HUES64 (cell line): ENCODE measurements around the gene CENPM.

Experiments used
- H3K27ac ChIP-seq: 2 replicates; pipeline ENCODE4 v1.7.0; 2013; ENCODE audit warnings: low read depth, low read length, inconsistent platforms
- H3K27me3 ChIP-seq: 2 replicates; pipeline ENCODE4 v1.6.1; 2013; ENCODE audit warnings: mild to moderate bottlenecking, low read length; ENCODE audit not compliant: insufficient read depth
- H3K36me3 ChIP-seq: 2 replicates; pipeline ENCODE4 v1.6.1; 2013; ENCODE audit warnings: mild to moderate bottlenecking, low read length; ENCODE audit not compliant: insufficient read depth
- H3K4me1 ChIP-seq: 2 replicates; pipeline ENCODE4 v1.6.1; 2013; ENCODE audit warnings: mild to moderate bottlenecking, low read length, moderate library complexity; ENCODE audit not compliant: insufficient read depth
- H3K4me3 ChIP-seq: 2 replicates; pipeline ENCODE4 v1.5.1; 2013; ENCODE audit warnings: mild to moderate bottlenecking, low read length, moderate library complexity
- H3K9ac ChIP-seq: 2 replicates; pipeline ENCODE4 v1.6.1; 2013; ENCODE audit warnings: mild to moderate bottlenecking, low read depth, low read length
- H3K9me3 ChIP-seq: 2 replicates; pipeline ENCODE4 v1.6.1; 2013; ENCODE audit warnings: low read depth, low read length; ENCODE audit not compliant: insufficient read depth
- WGBS: fragments of 150-250, 120-280 bp; methylation state at CpG from one replicate; pipeline ENCODE4 v1.1.7; 2013; ENCODE audit warnings: missing lambda C conversion rate; 5-methylcytosine and 5-hydroxymethylcytosine counted together

The CENPM gene

DNA sequence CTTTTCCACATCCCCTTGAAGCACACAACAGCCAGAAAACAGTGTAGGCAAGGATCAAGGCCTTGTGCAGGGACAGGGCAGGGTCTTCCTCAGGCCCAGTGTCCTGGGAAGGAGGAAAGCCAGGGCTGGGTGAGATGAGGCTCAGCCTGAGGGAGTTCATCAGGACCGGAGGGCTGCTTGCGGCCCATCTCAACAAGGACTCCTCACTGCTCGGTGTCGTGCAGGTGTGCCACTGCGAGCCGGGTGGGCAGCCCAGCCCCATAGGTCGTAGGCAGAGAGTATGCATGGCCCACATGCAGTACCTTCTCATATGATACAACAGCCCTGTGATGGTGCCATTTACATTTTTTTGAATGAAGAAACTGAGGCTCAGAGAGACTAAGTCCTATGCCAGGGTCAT lies 44.9 kb downstream of the CENPM start:
- no peak overlapping the region for H3K9ac ChIP-seq
- H3K4me1 ChIP-seq: no peaks in the 10 kb centered on the region
- H3K27ac ChIP-seq: no peak overlapping the region
- 89% methylated on average over 7 of the region's 7 CpGs for whole genome bisulfite sequencing
- no peaks in the 10 kb centered on the region for H3K27me3 ChIP-seq
- no peaks in the 10 kb centered on the region for H3K9me3 ChIP-seq
- no peak overlapping the region for H3K4me3 ChIP-seq
- H3K36me3 ChIP-seq: peaks cover 86% of the 10 kb centered on the region

DNA sequence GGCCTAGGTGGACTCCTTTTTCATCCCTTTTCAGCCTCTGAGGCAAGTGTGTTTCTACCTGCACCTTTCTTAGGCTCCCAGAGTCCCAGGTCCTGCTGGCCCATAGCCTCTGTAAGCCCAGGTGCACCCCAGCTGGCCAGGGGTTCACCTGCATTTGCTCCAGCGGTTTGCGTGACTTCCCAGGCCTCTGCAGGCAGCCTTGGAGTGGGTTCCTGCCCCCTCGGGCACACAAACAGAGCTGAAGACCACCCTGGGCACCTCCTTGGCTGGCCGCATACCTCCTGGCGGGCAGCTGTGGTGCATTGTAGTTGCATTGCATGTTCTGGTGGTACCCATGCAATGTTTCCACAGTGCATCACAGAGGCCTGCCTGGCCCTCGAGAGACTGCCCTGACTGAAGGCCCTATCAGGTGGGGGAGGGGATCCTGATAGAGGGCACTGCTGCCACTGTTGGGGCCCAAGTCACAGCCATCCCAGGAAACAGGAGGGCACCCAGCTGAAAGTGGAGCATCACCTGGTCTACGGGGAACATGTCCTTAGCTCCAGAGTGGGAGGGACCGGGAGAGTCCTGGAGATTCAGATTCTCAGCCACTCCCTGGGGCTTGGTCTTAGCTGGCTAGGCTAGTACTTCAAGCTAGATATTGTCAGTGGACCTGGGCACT lies 46.2 kb downstream of the CENPM start:
- peaks cover 93% of the 10 kb centered on the region for H3K36me3 ChIP-seq

GRCh38 chr22:41899992-41900651 lies 46.8 kb downstream of the CENPM start:
- WGBS: 94% methylated on average over 13 of the region's 13 CpGs

More for the DNA sequence above, 46.2 kb downstream of the CENPM start:
- Histone ChIP-seq H3K4me3 (no peak overlapping the region), H3K27ac (no peak overlapping the region), H3K27me3 (no peaks in the 10 kb centered on the region), H3K4me1 (no peaks in the 10 kb centered on the region), H3K9ac (no peak overlapping the region), H3K9me3 (no peaks in the 10 kb centered on the region)
- WGBS: 97% methylated on average over 8 of the region's 8 CpGs

GRCh38 chr22:41899110-41899509 lies 47.8 kb downstream of the CENPM start:
- Histone ChIP-seq H3K4me1 (no peaks in the 10 kb centered on the region), H3K4me3 (no peak overlapping the region), H3K27me3 (no peaks in the 10 kb centered on the region), H3K36me3 (peaks cover 95% of the 10 kb centered on the region), H3K9ac (no peak overlapping the region), H3K9me3 (no peaks in the 10 kb centered on the region), H3K27ac (no peak overlapping the region)
- whole genome bisulfite sequencing: 98% methylated on average over 5 of the region's 5 CpGs

More at GRCh38 chr22:41899992-41900651, 46.8 kb downstream of the CENPM start:
- Histone ChIP-seq H3K36me3 (peaks cover 96% of the 10 kb centered on the region), H3K27me3 (no peaks in the 10 kb centered on the region), H3K9ac (no peak overlapping the region), H3K9me3 (no peaks in the 10 kb centered on the region), H3K4me1 (no peaks in the 10 kb centered on the region), H3K27ac (no peak overlapping the region), H3K4me3 (no peak overlapping the region)

DNA sequence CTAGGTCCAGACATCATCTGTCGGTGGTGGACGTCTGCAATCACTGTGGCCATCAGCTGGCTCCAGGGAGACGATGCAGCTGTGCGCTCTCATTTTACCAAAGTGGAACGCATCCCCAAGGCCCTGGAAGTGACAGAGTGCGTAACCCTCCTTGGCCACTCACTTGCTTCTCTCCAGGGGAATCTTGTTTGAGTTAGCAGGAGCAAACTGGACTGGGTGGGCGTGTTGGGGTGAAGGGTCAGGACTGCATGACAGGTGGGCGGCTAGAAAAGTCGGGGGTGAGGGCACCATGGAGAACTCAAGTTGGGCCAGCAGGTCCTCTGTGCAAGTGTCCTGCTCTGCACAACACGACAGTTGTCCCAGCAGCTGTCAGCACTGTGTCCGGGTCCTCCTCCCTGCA lies 48.3 kb downstream of the CENPM start:
- Histone ChIP-seq H3K9me3 (no peaks in the 10 kb centered on the region), H3K36me3 (peaks cover 95% of the 10 kb centered on the region), H3K9ac (no peak overlapping the region), H3K27me3 (no peaks in the 10 kb centered on the region), H3K4me1 (no peaks in the 10 kb centered on the region), H3K27ac (no peak overlapping the region), H3K4me3 (no peak overlapping the region)
- WGBS: 93% methylated on average over 11 of the region's 11 CpGs

DNA sequence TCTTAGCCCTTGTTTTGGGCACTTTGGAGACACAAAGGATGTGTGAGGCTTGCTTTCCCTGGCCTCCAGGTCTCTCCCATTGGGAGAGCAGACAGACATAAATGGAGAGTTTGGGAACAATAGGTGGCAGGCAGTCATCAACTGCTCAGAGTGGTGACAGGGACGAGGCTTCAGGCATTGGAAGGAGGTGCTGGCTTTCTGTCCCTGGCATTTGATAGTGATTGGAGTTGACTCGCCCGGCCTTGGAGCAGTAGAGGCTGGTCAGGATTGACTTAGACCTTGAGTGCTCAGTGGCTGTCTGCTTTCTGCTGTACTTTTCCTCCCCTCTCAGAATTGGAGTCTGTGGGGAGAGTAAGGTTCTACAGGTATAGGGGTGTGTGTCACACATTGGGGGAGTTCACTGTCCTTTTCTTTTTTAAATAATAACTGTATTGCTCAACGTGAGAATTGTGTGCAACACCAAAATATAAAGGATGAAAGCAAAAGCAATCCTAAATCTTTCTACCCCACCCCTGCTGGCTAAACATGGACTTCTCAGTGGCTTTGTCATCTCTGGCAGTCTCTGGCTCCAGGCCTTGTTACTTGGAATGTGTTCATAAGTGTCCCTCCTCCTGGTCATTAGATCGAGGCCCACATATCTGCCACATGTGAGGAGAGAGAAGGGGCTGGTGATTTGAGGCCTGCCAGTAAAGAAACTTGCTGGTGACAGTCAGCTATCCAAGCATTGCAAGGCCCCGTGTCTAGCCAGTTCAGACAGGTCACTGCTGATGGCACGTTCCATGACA lies 53.2 kb downstream of the CENPM start:
- 95% methylated on average over 7 of the region's 7 CpGs for WGBS
- no peaks in the 10 kb centered on the region for H3K4me1 ChIP-seq
- H3K27ac ChIP-seq: no peak overlapping the region
- no peaks in the 10 kb centered on the region for H3K27me3 ChIP-seq
- H3K4me3 ChIP-seq: no peak overlapping the region
- no peak overlapping the region for H3K9ac ChIP-seq
- H3K36me3 ChIP-seq: peaks cover 90% of the 10 kb centered on the region
- H3K9me3 ChIP-seq: no peaks in the 10 kb centered on the region

DNA sequence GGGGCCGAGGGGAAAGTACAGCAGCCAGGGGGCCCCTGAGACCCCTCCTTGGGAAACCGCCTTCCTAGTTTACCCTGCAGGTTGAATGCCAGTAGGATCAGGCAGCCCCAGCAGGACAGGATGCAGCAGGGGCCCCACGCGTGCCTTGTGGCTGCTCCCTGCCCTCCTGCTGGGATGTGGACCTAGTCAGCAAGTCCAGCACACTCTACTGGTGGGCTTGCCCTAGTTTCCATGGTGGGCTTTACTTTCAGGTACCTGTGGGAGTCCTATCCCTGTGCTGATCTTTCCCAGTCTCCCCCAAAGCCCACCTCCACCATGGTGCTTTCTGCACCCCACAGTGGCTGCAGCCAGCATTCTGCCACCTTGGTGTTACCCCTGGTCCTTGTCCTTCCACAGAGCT lies 54.2 kb downstream of the CENPM start:
- Histone ChIP-seq H3K4me1 (no peaks in the 10 kb centered on the region), H3K27me3 (no peaks in the 10 kb centered on the region), H3K36me3 (peaks cover 91% of the 10 kb centered on the region), H3K9me3 (no peaks in the 10 kb centered on the region), H3K9ac (no peak overlapping the region), H3K27ac (no peak overlapping the region), H3K4me3 (no peak overlapping the region)
- 86% methylated on average over 4 of the region's 4 CpGs for WGBS

DNA sequence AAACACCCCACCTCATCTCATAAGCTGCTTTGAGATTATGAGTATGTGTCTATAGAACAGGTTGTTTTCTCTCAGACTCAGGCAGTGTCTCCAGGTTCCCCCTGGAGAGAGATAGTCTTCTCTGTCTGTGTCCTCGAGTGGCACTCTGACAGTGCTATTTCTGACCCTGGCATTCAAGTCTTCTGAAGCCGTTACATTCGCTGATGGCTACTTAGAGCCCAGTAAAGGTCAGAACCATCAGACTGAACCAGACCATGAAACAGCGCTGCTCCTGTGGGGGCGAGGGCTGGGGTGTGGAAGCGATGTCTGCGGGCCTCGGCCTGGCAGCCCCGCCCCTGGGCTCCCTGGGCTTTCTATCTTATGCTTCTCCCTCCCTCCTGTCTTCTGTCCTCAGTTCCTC lies 55.5 kb downstream of the CENPM start:
- Histone ChIP-seq H3K27ac (no peak overlapping the region), H3K27me3 (no peaks in the 10 kb centered on the region), H3K4me3 (no peak overlapping the region), H3K4me1 (no peaks in the 10 kb centered on the region), H3K9me3 (no peaks in the 10 kb centered on the region), H3K36me3 (peaks cover 91% of the 10 kb centered on the region), H3K9ac (no peak overlapping the region)
- WGBS: 96% methylated on average over 9 of the region's 9 CpGs
